Measurements from ENCODE around the gene SPI1.

SPI1 gene

DNA sequence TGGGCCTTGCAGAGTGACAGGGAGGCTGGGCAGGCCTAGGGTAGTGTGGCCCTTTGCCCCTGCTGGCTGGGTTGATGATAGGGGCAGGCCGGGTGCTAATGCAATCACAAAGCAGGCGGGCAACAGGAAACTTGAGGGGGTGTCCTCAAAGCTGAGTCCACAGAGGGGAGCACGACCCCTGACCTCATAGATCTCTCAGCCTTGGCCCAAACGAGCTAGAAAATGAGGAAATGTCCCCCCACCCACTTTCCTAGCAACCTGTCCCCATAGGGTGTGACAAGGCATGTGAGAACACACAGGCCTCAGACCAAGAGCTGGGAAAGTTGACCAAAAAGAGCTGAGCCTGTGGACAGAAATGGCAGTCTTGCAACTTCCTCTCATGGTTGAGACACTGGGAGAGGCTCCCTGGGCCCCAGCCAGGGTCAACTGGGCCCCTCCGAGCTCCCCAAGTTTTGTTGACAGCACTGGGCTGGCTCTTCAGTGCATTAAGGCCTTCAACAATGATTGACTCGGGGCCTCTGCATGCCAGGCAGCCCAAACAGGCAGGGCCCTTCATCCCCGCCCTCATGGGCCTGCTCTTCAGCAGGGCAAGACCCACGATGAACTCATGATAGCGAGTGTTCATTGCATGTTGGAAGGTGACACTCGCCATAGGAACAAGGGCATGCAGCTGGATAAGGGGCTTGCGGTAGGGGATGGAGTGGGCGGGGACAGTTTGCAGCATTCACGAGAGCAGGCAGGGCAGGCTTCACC is 9.8 kb upstream of the SPI1 start:
- no peak for DNase-seq

DNA sequence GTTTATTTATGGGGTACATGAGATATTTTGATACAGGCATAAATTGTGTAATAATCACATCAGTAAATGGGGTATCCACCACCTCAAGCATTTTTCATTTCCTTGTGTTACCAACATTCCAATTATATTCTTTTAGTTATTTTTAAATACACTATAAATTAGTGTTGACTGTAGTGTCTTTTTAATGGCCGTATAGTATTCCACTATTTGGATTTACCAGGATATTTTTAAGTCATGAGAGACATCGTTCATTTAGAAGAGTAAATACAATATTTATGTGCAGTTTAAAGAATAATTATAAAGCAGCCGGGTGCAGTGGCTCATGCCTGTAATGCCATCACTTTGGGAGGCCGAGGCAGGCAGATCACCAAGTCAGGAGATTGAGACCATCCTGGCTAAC is 6.2 kb upstream of the SPI1 start:
- DNase-seq = no peak

DNA sequence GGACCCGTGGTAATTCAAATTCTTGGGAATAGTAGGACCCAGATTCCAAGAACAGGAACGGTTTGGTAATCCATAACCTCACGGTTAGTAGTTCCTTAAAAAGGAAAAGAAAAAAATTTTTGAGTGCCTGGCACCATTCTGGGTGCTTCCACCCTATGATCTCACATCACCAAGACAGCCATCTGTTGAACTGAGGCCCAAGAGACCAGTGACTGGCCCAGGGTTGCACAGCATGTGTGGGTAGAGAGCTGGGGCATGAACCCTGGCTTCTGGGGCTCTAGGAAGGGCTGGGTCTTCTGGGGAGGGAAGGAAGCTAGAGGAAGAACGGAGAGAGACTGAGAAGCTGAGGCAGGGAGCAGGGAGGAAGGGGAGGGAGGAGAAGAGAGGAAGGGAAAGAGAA is 4.7 kb upstream of the SPI1 start:
- DNase-seq = no peak

DNA sequence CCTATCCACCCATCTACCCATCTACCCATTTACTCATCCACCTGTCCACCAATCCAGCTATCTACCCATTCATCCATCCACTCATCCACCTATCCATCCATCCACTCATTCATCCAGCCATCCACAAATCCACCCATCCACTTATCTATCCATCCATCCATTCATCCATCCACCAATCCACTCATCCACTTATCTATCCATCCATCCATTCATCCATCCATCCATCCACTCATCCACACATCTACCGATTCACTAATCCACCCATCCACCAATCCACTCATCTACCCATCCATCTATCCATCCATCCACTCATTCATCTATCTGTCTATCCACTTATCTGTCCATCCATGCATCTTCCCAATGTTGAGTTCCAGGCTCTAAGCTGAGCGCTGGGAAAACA is 1.7 kb upstream of the SPI1 start:
- no peak for DNase-seq

DNA sequence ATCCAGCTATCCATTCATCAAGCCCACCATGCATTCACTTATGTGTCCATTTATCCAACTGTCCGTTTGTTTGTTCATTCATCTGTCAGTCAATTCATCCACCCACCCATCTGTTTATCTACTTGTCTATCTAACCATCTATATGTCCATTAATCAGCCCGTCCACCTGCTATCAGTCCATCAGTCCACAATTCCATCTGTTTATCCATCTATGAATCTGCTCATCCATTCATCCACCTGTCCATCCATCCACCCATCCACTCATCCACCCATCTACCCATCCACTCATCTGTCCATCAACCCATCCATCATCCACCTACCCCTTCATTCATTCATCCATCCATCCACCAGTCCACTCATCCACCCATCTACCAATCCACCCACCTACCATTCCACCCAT is 970 bp upstream of the SPI1 start:
- DNase-seq = no peak

- no peak for DNase-seq
These were observed 456 bp upstream of the SPI1 start for GRCh38 chr11:47378836-47379170.

- DNase-seq = no peak
These were observed 757 bp downstream of the SPI1 start for GRCh38 chr11:47377571-47378009.

GRCh38 chr11:47376525-47377371 is 1.6 kb downstream of the SPI1 start:
- DNase-seq = no peak

DNA sequence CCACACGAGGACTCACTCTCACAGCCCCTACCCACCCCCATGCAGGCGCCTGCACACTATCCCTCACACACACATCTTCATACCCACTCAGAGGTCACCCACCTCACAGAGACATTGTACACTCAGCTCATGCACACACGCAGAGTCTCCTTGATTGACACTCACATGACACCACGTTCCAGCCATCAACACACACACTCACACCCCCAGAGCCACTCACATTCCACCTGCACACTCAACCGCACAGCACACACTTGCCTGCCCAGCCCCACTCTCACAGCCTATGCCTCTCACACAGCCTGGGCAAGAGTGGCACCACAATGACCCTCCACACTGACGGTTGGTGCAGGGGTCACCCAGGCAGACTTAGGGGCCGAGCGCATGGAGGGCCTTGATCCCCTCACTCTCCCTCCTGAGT is 2.2 kb downstream of the SPI1 start:
- no peak for DNase-seq

- DNase-seq = no peak
These were observed 2.7 kb downstream of the SPI1 start for GRCh38 chr11:47375546-47376085.

DNA sequence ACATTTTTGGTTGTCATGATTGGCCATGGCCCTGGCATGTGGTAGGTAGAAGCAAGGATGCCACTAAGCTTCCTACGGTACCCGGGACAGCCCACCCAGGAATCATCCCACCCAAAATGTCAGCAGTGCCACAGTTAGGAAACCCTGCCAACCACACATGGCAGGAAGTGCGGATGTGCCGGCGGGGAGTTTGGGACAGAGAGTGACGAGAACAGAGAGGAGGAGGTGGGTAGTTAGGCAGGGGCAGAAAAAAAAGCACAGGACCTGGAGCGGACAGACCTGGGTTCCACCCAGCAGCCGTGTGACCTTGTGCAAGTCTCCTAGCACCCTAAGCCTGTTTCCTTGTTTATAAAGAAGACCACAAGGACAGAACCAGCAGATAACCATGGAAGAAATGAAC is 3.3 kb downstream of the SPI1 start:
- no peak for DNase-seq

DNA sequence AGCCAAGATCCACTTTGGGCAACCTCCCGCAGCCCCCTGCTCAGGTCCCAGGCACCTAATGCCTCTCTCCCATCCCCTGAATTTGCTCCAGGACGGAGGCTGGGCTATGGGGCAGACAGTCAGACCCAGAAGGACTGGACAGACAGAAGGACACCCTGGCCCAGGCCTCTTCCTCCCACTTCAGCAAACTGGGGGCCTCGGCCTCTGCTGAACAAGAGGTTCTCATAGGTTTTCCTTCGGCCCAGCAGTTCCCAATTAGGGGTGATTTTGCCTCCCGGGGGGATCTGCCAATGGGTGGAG is 3.7 kb downstream of the SPI1 start:
- DNase-seq = no peak

GRCh38 chr11:47373876-47374719 is 4.2 kb downstream of the SPI1 start:
- peak; percentile 64 to 68 for DNase-seq

GRCh38 chr11:47372422-47372821 is 5.9 kb downstream of the SPI1 start:
- DNase-seq = no peak

- no peak for DNase-seq
These were observed 8.7 kb downstream of the SPI1 start for GRCh38 chr11:47369676-47370075.

DNA sequence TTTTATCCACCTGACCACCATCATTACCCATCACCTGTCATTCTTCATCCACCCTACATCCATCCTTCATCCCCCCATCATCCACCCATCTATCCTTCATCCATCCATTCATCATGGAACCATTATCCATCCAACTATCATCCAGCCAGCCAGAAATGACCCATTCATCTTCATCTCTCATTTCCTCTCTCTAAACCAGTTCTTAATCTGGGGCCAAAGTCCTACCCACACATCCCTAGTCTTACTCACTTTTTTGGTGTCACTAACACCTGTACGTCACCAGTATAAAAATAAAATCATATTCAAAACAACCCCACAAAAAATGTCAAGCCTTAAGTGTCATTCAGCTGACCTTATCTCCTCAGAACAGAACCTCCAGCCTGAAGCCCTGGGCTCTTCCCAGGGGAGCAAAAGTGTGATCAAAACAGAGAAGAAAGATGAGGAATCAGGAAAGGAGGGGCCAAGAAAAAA is 12.3 kb downstream of the SPI1 start:
- no peak for DNase-seq

- no peak for DNase-seq
These were observed 16.9 kb downstream of the SPI1 start for GRCh38 chr11:47361419-47361818.

DNA sequence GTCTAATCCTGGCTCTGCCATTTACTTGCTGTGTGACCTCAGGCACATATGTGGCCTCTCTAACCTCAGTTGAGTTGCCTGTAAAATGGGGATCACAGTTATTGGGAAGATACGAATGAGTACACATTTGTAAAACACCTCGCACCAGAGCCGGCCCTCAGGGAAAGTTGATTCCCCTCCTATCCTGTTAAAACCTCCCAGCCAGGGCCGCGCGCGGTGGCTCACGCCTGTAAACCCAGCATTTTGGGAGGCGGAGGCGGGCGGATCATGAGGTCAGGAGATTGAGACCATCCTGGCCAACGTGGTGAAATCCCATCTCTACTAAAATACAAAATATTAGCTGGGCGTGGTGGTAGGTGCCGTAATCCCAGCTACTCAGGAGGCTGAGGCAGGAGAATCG is 18.0 kb downstream of the SPI1 start:
- DNase-seq = no peak

GRCh38 chr11:47359586-47359985 is 18.8 kb downstream of the SPI1 start:
- no peak for DNase-seq

DNA sequence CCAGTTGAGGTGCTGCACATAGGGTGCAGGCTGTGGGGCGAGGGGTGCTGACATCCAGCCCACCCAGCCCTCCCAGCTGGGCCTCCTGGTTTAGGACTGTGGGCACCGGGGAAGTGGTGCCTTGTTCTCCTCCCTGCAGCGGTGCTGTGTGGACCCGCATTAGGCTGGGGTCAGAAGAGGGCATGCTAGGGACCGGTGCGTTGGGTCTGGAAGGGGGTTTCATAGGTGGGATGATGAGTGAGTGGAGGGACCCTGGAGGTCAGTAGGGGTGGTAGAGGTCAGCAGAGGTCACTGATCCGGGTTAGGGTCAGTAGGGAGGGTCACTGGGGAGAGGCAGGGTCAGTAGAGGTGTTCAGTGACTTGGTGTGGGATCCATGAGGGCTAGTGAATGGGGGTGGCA is 19.2 kb downstream of the SPI1 start:
- DNase-seq = no peak

DNA sequence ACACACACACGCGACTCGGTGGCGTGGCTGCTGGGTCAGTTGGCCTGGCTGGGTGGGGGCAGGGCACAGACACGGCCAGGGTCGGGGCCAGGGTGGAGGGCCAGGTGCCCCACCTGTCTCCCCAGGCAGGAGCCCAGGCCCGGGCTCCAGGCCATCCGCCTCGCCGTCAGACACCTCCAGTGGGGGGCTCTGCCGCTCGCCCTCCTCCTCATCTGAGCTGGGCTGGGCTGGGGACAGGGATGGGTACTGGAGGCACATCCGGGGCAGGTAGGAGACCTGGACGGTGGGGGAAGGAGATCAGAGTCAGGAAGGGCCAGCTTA is 19.7 kb downstream of the SPI1 start:
- DNase-seq = no peak

DNA sequence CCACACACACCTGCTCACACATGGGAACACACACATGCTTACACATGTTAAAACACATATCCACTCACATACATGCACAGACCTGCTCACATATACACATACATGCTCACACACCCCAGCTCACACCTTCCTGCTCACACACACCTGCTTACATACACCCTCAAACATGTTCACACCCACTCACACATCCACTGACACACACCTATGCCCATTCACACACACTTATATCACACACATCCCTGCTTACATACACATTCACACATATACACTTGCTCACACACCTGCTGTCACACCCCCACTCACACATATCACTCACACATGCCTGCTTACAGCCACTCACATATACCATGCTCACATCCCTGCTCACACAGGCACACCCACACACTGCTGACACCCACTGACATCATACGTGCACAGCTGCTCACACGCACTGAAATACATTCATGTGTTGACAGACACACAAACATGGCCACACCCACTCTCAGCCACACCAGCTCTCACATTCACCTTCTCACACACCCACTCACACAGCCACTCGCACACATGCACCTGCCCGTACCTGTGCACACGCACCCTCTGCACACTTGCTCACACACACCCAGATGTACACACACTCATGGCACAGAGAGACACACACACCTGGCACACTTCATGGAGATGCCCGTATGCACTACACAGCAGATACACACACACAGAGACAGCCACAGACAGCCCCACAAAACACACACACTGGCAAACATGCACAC is 20.2 kb downstream of the SPI1 start:
- no peak for DNase-seq

DNA sequence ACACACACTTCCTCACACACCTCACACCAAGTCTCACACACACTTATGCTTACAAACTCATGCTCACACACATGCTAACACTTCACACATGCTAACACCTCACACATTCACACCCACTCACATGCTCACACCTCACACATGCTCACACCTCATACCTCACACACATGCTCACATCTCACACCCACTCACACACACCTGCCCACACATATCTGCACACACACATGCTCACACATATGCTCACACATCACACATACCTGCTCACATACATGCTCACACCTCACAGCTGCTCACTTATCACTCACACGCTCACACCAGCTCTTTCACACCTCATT is 21.4 kb downstream of the SPI1 start:
- no peak for DNase-seq
